GM13977 (cell line): ENCODE results near the gene CDX1.

Experiments used
- DNase-seq: peaks from one replicate; pipeline ENCODE4 v3.0.0; 2012; ENCODE audit warnings: low spot score
- in situ Hi-C: fragments of 300-500 bp; cut with MboI; formaldehyde crosslinking; loops from one replicate; pipeline ENCODE4 v1.12.0; 2022; ENCODE audit warnings: low sequenced_read_pairs, low pct_unique_long_range_greater_than_20kb, mixed read lengths, inconsistent platforms; ENCODE audit not compliant: unreplicated experiment
- TF ChIP-seq, protein P1 (sequence below): IDR thresholded peaks from 2 replicates; pipeline ENCODE4 v1.5.1; 2012; ENCODE audit warnings: mild to moderate bottlenecking, control low read depth; ENCODE audit not compliant: insufficient read depth; ENCODE audit errors: extremely low read depth, missing control alignments

CDX1 gene

DNA sequence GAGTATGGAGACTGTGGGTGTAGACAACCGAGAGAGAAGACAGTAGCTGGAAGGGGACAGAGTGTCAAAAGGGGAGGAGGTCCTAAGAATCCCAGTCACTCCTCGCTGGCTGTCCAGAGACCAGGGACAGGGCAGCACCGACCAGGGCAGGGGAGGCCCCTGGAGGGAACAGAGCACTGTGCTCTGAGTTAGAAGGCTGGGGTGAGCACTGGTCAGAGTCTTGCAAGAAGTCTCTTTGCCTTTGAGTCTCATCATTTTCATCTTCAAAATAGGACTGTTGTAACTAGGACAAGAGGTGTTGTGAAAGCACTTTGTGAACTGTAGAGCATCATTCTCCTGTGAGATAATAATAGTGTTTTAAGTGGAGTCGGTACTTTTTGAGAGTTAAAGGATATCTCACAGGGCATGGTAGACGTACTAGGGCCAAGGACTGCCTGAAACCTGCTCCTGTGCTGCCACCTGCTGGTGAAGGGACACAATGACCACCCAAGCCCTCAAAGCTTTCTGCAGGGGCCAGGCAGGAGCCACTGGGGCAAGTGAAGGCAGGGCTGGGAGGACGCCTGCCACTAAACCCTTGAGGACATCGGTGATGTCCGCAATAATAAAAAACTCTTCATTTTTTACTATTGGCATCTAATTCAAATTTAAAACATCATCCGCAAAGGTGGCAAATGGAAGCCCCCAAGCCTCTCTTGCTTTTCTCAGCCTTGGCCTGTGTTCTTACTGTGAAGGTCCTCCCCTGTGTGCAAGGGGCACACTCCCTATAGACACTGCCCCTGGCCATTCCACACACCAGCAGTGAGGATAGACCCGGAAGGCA lies 51.5 kb downstream of the CDX1 start:
- DNase-seq = peak; percentile 91
- TF ChIP-seq, protein P1, sequence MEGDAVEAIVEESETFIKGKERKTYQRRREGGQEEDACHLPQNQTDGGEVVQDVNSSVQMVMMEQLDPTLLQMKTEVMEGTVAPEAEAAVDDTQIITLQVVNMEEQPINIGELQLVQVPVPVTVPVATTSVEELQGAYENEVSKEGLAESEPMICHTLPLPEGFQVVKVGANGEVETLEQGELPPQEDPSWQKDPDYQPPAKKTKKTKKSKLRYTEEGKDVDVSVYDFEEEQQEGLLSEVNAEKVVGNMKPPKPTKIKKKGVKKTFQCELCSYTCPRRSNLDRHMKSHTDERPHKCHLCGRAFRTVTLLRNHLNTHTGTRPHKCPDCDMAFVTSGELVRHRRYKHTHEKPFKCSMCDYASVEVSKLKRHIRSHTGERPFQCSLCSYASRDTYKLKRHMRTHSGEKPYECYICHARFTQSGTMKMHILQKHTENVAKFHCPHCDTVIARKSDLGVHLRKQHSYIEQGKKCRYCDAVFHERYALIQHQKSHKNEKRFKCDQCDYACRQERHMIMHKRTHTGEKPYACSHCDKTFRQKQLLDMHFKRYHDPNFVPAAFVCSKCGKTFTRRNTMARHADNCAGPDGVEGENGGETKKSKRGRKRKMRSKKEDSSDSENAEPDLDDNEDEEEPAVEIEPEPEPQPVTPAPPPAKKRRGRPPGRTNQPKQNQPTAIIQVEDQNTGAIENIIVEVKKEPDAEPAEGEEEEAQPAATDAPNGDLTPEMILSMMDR = peak; percentile 92
- in situ Hi-C loops = loop anchor here (25.0 kb wide), 1 partner anchor 581 kb away; no protein-coding TSS in a partner anchor

DNA sequence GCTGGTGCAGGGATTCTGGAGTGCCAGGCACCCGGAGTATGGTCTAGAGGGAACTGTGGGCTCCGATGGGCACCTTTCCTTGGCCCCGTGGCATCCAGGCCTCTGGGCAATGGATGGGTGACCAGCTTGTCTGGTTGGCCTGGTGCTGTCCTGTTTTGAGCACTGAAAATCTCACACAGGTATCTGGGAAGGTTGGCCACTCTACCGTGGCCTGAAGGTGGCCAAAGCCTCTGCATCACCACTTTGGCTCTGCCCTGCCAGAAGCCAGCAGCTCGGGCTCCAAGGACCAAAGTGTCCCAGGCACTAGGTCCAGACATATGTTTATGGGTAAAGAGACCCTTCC lies 52.1 kb downstream of the CDX1 start:
- TF ChIP-seq, protein P1 = no peak
- in situ Hi-C loops = loop anchor here (25.0 kb wide), 1 partner anchor 581 kb away; no protein-coding TSS in a partner anchor
- DNase-seq = no peak

DNA sequence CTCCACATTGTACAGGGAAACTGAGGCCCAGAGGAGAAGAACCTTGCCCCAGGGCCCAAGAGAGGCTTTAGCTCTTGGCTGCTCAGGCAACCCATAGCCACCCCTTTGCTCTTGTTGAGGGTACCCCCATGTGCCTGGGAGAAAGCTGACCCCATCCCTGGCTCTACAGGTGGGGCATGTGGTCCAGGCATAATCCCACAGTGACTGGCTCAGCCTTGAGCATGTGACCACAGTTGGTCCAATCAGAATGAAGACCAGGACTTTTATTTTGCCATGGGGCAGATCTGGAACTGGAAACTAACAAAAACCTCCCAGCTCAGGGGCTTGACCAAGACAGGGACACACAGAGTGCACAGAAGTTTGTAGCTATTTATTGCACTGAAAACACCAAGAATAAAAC lies 52.6 kb downstream of the CDX1 start:
- DNase-seq = no peak
- TF ChIP-seq, protein P1 = no peak
- in situ Hi-C loops = loop anchor here (25.0 kb wide), 1 partner anchor 582 kb away; no protein-coding TSS in a partner anchor

DNA sequence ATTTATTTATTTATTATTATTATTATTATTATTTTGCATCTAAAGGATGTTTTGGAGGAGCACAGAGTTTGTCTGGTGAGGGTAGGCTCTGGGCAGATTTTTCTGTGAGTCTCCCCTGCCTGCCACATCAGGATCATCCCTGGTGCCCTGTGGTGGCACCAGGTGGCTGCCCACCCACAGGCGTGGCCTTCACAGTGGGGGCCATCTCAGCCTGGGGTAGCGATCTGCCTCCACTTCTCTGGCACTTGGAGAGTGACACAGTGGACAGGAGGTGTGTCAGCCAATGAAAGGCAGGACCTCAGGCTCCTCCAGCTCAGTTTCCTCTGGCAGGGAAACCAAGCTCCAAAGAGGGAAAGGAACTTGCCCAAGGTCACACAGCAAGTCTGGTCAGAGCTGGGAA lies 53.3 kb downstream of the CDX1 start:
- in situ Hi-C loops = loop anchor here (25.0 kb wide), 1 partner anchor 583 kb away; no protein-coding TSS in a partner anchor
- TF ChIP-seq, protein P1 = no peak
- no peak for DNase-seq

DNA sequence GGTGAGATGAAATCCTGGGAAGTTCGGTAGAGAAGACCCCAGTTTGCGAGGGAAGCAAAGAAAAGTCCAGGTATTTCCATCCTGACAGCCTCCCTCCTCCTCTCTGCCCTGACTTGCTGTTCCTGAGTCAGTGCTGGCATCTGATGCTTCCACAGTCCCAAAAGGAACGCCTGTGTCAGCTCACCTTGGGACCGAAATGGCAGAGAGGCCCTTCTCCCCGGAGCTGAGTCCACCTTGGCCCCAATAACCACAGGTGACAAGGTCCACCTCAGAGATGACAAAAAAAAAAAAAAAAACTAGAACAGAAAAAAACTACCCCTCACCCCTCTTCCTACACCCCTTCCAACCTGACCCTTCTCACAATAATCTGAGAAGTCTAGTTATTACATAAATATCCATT lies 54.9 kb downstream of the CDX1 start:
- in situ Hi-C loops = loop anchor here (25.0 kb wide), 1 partner anchor 584 kb away; no protein-coding TSS in a partner anchor
- TF ChIP-seq, protein P1 = no peak
- no peak for DNase-seq

DNA sequence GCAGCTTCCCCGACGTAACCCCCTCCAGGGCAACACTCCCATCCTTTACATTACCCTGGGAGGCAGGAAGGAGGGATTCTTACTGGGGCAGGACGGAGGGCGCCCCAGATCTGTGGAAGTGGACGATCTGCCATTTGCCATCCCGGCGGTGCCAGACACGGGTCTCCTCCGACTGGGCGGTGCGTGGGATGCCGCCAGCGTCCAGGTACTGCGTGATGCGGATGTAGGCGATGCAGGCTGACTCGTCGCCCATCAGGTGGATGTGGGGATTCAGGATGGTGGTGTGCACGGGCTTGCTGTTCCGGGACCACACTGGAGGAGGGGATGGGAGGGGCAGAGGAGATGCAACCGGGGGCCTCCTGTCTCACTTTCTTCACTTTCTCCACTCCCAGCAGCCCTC lies 56.3 kb downstream of the CDX1 start:
- no peak for DNase-seq
- in situ Hi-C loops = loop anchor here (25.0 kb wide), 1 partner anchor 586 kb away; no protein-coding TSS in a partner anchor
- TF ChIP-seq, protein P1 = no peak
